Measurements from ENCODE around the gene C2CD4A. TPM values are rescaled to one million over a fixed set of nuclear protein-coding genes. Genes with fewer than 3 reads are reported as not detected.

Gene C2CD4A
- total RNA-seq, 3 donors from 2014 or later (not counting 1 experiment from before 2014, with no cell fraction given): not detected

- Histone ChIP-seq H3K27ac (ENCODE audit: low read length) (no peak overlapping the region), H3K36me3 (ENCODE audit: control insufficient read depth, insufficient read depth, low read length) (no peaks in the 10 kb centered on the region), H3K4me3 (ENCODE audit: low read length) (peak overlapping the region; percentile 24), H3K4me1 (ENCODE audit: control insufficient read depth, insufficient read depth, low read length) (peaks cover 14% of the 10 kb centered on the region), H3K9me3 (ENCODE audit: control insufficient read depth, insufficient read depth, low read length) (no peaks in the 10 kb centered on the region), H3K27me3 (ENCODE audit: control insufficient read depth, insufficient read depth, low read length) (peaks cover 33% of the 10 kb centered on the region)
- TF ChIP-seq, protein P1, sequence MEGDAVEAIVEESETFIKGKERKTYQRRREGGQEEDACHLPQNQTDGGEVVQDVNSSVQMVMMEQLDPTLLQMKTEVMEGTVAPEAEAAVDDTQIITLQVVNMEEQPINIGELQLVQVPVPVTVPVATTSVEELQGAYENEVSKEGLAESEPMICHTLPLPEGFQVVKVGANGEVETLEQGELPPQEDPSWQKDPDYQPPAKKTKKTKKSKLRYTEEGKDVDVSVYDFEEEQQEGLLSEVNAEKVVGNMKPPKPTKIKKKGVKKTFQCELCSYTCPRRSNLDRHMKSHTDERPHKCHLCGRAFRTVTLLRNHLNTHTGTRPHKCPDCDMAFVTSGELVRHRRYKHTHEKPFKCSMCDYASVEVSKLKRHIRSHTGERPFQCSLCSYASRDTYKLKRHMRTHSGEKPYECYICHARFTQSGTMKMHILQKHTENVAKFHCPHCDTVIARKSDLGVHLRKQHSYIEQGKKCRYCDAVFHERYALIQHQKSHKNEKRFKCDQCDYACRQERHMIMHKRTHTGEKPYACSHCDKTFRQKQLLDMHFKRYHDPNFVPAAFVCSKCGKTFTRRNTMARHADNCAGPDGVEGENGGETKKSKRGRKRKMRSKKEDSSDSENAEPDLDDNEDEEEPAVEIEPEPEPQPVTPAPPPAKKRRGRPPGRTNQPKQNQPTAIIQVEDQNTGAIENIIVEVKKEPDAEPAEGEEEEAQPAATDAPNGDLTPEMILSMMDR (IDR thresholded peaks at IDR 0.05): no peak
- Mint-ChIP-seq H3K36me3 (peaks cover 6% of the 10 kb centered on the region), H3K27ac (peak overlapping the region in 1 of 2 donors; percentile 72), H3K27me3 (ENCODE audit: low read depth in 2 of 2) (peaks cover 30 to 48% of the 10 kb centered on the region in 2 donors), H3K9me3 (no peaks in the 10 kb centered on the region), H3K4me1 (peaks cover 19 to 22% of the 10 kb centered on the region in 2 donors), H3K4me3 (peak overlapping the region; percentile 90)
- ATAC-seq (peak; percentile 48 to 68 (median 58)), DNase-seq (peak; percentile 16 to 56)
- intact Hi-C loops (cut with micrococcal nuclease): no loop called here
- WGBS (ENCODE audit: insufficient coverage): 3% methylated on average over 62 of the region's 62 CpGs
Measured at GRCh38 chr15:62067448-62068044, 769 bp downstream of the C2CD4A start.

DNA sequence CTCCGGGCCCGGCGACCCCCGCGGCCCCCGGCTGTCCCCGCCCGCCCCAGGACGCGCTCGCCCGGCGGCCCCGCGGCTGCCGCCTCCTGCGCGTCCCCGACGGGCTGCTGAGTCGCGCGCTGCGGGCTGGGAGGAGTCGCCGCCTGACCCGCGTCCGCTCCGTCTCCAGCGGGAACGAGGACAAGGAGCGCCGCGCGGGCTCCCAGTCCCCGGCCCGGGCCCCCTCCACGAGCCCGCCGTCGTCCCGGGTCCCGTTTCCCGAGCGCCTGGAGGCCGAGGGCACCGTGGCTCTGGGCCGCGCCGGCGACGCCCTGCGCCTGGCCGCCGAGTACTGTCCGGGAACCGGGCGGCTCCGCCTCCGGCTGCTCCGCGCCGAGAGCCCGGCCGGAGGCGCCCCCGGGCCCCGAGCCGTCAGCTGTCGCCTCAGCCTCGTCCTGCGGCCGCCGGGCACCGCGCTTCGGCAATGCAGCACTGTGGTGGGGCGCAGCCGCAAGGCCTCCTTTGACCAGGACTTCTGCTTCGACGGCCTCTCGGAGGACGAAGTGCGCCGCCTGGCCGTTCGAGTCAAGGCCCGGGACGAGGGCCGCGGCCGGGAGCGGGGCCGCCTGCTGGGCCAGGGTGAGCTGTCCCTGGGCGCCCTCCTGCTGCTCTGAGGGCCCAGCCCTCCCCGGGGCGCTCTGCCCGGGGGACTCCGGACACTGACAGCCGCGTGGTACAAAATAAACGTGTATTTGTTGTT lies 1.5 kb downstream of the C2CD4A start:
- peaks cover 33% of the 10 kb centered on the region for H3K27me3 ChIP-seq (ENCODE audit: control insufficient read depth, insufficient read depth, low read length)
- no peaks in the 10 kb centered on the region for H3K36me3 ChIP-seq (ENCODE audit: control insufficient read depth, insufficient read depth, low read length)
- TF ChIP-seq, protein P1 (IDR thresholded peaks at IDR 0.05): no peak
- ATAC-seq (peak; percentile 44 to 57 (median 56)), DNase-seq (peak; percentile 30 to 39)
- intact Hi-C loops (cut with micrococcal nuclease): no loop called here
- Mint-ChIP-seq H3K27ac (peak overlapping the region in 1 of 2 donors; percentile 44), H3K4me3 (peak overlapping the region; percentile 78), H3K4me1 (peaks cover 19 to 22% of the 10 kb centered on the region in 2 donors), H3K27me3 (ENCODE audit: low read depth in 2 of 2) (peaks cover 29 to 44% of the 10 kb centered on the region in 2 donors), H3K36me3 (peaks cover 6% of the 10 kb centered on the region), H3K9me3 (no peaks in the 10 kb centered on the region)
- H3K9me3 ChIP-seq (ENCODE audit: control insufficient read depth, insufficient read depth, low read length): no peaks in the 10 kb centered on the region
- no peak overlapping the region for H3K27ac ChIP-seq (ENCODE audit: low read length)
- H3K4me1 ChIP-seq (ENCODE audit: control insufficient read depth, insufficient read depth, low read length): peaks cover 14% of the 10 kb centered on the region
- no peak overlapping the region for H3K4me3 ChIP-seq (ENCODE audit: low read length)
- under 1% methylated on average over 103 of the region's 103 CpGs for WGBS (ENCODE audit: insufficient coverage)

- ATAC-seq: peak in 1 of 3 donors; percentile 19
- TF ChIP-seq, protein P1 (IDR thresholded peaks at IDR 0.05): no peak
- Histone ChIP-seq H3K27me3 (ENCODE audit: control insufficient read depth, insufficient read depth, low read length) (peaks cover 32% of the 10 kb centered on the region), H3K27ac (ENCODE audit: low read length) (no peak overlapping the region), H3K4me3 (ENCODE audit: low read length) (no peak overlapping the region), H3K4me1 (ENCODE audit: control insufficient read depth, insufficient read depth, low read length) (peaks cover 14% of the 10 kb centered on the region), H3K9me3 (ENCODE audit: control insufficient read depth, insufficient read depth, low read length) (no peaks in the 10 kb centered on the region), H3K36me3 (ENCODE audit: control insufficient read depth, insufficient read depth, low read length) (no peaks in the 10 kb centered on the region)
- peaks cover 29 to 43% of the 10 kb centered on the region in 2 donors for H3K27me3 Mint-ChIP-seq (ENCODE audit: low read depth in 2 of 2)
- WGBS (ENCODE audit: insufficient coverage): 43% methylated on average over 4 of the region's 4 CpGs
- H3K27ac Mint-ChIP-seq: peak overlapping the region in 1 of 2 donors; percentile 44
- H3K4me1 Mint-ChIP-seq: peaks cover 19 to 22% of the 10 kb centered on the region in 2 donors
- peak overlapping the region; percentile 78 for H3K4me3 Mint-ChIP-seq
- DNase-seq: no peak
- H3K9me3 Mint-ChIP-seq: no peaks in the 10 kb centered on the region
- intact Hi-C loops (cut with micrococcal nuclease): no loop called here
- H3K36me3 Mint-ChIP-seq: peaks cover 6% of the 10 kb centered on the region
Measured at GRCh38 chr15:62068810-62069167, 2.0 kb downstream of the C2CD4A start.
